Activated CD4-positive, alpha-beta memory T cell treated with anti-CD3 and anti-CD28 coated beads for 36 hours (primary cell): Measurements from ENCODE around the gene SMCO4. TPM values are rescaled to one million over a fixed set of nuclear protein-coding genes. Genes with fewer than 3 reads are reported as not detected.

Source experiments
- CTCF ChIA-PET: fragments of 350-600 bp; sonication (Branson Sonifier 250); formaldehyde crosslinking; loops from one replicate; lab custom pipeline; 2021; ENCODE audit warnings: antibody characterized with exemption, inconsistent platforms; lab: Charles Lee
- POLR2A ChIA-PET: fragments of 350-600 bp; sonication (Branson Sonifier 250); formaldehyde crosslinking; loops from one replicate; lab custom pipeline; 2021; ENCODE audit warnings: antibody characterized with exemption; lab: Charles Lee
- DNase-seq: peaks from one replicate; pipeline ENCODE4 v3.0.0-alpha.2; 2020
- H3K27ac Mint-ChIP-seq: one replicate; pipeline ENCODE4 v1.8.0; 2021; ENCODE audit warnings: mixed read lengths
- H3K27me3 Mint-ChIP-seq: one replicate; pipeline ENCODE4 v1.8.0; 2021; ENCODE audit warnings: mixed read lengths
- H3K36me3 Mint-ChIP-seq: one replicate; pipeline ENCODE4 v1.8.0; 2021; ENCODE audit warnings: mixed read lengths
- H3K4me1 Mint-ChIP-seq: one replicate; pipeline ENCODE4 v1.8.0; 2021; ENCODE audit warnings: low read depth, mixed read lengths
- H3K4me3 Mint-ChIP-seq: one replicate; pipeline ENCODE4 v1.8.0; 2021; ENCODE audit warnings: mild to moderate bottlenecking, mixed read lengths
- H3K9me3 Mint-ChIP-seq: one replicate; pipeline ENCODE4 v1.8.0; 2021; ENCODE audit warnings: mixed read lengths
- intact Hi-C: fragments of 100-400 bp; cut with micrococcal nuclease; formaldehyde crosslinking; loops from one replicate; pipeline ENCODE4 v1.15.1; 2023
- total RNA-seq, 2 experiments: library from RNA; stranded (reverse); gene quantifications; one replicate each; pipeline ENCODE4 v1.2.3, GENCODE V29; 2021

The SMCO4 gene
- total RNA-seq, 2 experiments from 2014 or later = 40.9 to 41.2 TPM

DNA sequence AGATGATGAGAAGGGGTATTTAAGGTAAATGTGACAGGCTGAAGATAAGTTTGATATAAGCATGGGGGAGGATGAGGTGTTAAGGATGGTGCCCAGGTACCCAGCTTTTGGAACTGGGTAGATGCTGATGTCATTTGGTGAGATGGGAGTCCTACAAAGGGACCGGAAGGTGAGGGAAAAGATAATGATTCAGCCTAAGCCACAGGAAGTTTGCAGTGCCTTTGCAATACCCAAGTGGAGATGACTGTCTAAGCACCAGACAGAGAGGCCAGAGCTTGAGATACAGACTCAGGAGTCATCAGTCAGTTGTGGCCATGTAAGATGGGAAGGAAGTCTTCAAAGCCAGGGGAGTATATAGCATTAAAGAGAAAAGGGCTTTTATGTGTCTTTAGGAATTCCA lies 30.0 kb upstream of the SMCO4 start:
- POLR2A ChIA-PET = no interaction called here
- Mint-ChIP-seq H3K4me3 (no peak overlapping the region), H3K27me3 (peaks cover 3% of the 10 kb centered on the region), H3K9me3 (no peaks in the 10 kb centered on the region), H3K27ac (no peak overlapping the region), H3K36me3 (no peaks in the 10 kb centered on the region), H3K4me1 (no peaks in the 10 kb centered on the region)
- intact Hi-C loops = no loop called here
- CTCF ChIA-PET = no interaction called here
- peak; percentile 12 for DNase-seq

DNA sequence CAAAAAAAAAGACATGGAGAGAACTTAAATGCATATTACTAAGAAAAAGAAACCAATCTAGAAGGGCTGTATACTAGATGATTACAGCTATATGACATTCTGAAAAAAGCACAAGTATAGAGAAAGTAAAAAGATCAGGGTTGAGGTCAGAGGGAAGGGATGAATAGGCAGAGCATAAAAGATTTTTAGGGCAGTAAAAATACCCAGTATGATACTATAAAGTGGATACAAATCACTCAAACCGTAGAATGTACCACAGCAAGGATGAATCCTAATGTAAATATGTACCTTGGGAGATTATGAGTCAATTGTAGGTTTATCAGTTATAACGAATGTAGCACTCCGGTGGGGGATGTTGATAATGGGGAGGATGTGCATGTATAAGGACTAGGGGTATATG lies 29.4 kb upstream of the SMCO4 start:
- Mint-ChIP-seq H3K27ac (no peak overlapping the region), H3K4me3 (no peak overlapping the region), H3K4me1 (no peaks in the 10 kb centered on the region), H3K27me3 (peaks cover 3% of the 10 kb centered on the region), H3K9me3 (no peaks in the 10 kb centered on the region), H3K36me3 (no peaks in the 10 kb centered on the region)
- DNase-seq = no peak
- POLR2A ChIA-PET = no interaction called here
- intact Hi-C loops = no loop called here
- CTCF ChIA-PET = no interaction called here

DNA sequence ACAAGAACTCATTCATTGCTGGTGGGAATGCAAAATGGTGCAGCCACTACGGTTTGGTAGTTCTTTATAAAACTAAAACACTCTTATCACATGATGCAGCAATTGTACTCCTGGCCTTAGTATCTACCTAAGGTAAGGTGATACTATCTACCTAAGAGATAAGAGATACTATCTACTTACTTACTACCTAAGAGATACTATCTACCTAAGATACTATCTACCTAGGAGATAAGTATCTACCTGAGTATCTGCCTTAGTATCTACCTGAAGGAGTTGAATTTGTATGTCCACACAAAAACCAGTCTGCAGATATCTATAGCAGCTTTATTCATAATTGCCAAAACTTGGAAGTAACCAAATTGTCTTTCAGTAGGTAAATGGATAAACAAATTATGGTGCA lies 29.0 kb upstream of the SMCO4 start:
- H3K27ac Mint-ChIP-seq = no peak overlapping the region
- DNase-seq = no peak
- POLR2A ChIA-PET = no interaction called here
- H3K27me3 Mint-ChIP-seq = peaks cover 3% of the 10 kb centered on the region
- intact Hi-C loops = no loop called here
- H3K4me3 Mint-ChIP-seq = no peak overlapping the region
- H3K9me3 Mint-ChIP-seq = no peaks in the 10 kb centered on the region
- H3K4me1 Mint-ChIP-seq = no peaks in the 10 kb centered on the region
- H3K36me3 Mint-ChIP-seq = no peaks in the 10 kb centered on the region
- CTCF ChIA-PET = no interaction called here

DNA sequence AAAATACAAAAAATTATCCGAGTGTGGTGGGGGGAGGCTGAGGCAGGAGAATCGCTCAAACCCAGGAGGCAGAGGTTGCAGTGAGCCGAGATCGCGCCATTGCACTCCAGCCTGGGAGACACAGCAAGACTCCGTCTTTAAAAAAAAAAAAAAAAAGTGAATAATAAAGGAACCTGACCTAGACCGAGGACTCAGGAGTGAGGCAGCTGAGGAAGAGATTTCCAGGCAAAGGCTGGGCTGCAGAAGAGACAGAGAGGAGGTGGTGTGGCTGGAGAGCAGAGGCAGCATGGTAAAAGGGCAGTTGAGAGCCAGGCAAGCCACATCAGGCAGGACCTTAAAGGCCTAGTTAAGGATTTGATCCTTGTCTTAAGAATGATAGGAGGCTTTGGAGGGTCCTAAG lies 28.4 kb upstream of the SMCO4 start:
- H3K27ac Mint-ChIP-seq = no peak overlapping the region
- H3K9me3 Mint-ChIP-seq = no peaks in the 10 kb centered on the region
- no peak for DNase-seq
- no peaks in the 10 kb centered on the region for H3K4me1 Mint-ChIP-seq
- ChIA-PET CTCF (no interaction called here), POLR2A (no interaction called here)
- H3K4me3 Mint-ChIP-seq = no peak overlapping the region
- peaks cover 3% of the 10 kb centered on the region for H3K27me3 Mint-ChIP-seq
- H3K36me3 Mint-ChIP-seq = no peaks in the 10 kb centered on the region
- intact Hi-C loops = no loop called here

DNA sequence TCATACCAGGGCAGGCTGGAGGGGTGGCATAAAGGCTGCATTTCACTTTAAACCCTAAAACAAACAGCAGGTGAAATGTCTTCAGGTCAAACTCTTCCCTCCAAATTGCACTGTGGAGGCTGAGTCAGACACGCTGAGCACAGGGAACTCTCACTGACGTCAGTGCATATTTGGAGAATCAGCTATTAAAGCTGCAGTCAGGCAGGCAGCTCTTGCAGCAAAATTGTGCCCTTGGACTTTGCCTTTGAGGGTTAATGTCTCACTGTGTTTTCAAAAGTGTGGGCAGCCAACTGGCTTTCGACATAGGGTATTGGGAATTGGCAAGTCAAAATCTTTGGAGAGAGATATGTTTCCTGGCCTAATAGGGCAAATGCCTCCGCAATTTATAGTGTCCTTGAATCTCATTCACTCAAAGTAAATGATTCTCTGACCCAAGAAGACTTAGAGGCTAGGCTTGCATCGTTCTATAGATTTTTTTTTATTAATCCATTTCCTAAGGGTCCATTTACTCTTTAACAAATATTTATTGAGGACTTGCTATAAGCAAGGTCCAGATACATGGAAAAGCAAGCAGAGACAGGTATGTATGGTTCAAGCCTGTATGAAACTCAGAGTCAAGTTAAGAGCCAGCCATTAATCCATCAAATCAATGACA lies 27.7 kb upstream of the SMCO4 start:
- Mint-ChIP-seq H3K27me3 (peaks cover 3% of the 10 kb centered on the region), H3K36me3 (no peaks in the 10 kb centered on the region), H3K4me1 (no peaks in the 10 kb centered on the region), H3K9me3 (no peaks in the 10 kb centered on the region), H3K4me3 (no peak overlapping the region), H3K27ac (no peak overlapping the region)
- POLR2A ChIA-PET = no interaction called here
- no peak for DNase-seq
- intact Hi-C loops = no loop called here
- CTCF ChIA-PET = no interaction called here

DNA sequence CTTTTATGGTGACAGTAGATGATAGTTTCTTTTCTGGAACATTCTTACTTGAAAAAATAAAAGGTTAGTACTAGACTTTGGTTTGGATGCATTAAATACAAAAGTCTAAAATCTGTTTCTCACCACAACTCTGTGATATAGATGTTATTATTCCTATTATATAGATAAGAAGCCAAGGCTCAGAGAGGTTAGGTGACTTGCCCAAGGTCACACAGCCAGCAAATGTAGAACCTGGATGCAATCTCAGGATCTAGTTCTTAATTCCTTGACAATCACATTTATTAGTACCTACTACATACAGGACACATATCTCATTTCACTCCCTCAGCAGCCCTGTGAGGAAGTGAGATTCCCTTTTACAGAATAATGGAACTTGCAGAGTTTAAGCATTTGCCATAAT lies 26.3 kb upstream of the SMCO4 start:
- ChIA-PET CTCF (no interaction called here), POLR2A (no interaction called here)
- H3K4me3 Mint-ChIP-seq = no peak overlapping the region
- intact Hi-C loops = no loop called here
- no peaks in the 10 kb centered on the region for H3K4me1 Mint-ChIP-seq
- peaks cover 3% of the 10 kb centered on the region for H3K27me3 Mint-ChIP-seq
- H3K9me3 Mint-ChIP-seq = no peaks in the 10 kb centered on the region
- H3K36me3 Mint-ChIP-seq = no peaks in the 10 kb centered on the region
- DNase-seq = no peak
- H3K27ac Mint-ChIP-seq = no peak overlapping the region

DNA sequence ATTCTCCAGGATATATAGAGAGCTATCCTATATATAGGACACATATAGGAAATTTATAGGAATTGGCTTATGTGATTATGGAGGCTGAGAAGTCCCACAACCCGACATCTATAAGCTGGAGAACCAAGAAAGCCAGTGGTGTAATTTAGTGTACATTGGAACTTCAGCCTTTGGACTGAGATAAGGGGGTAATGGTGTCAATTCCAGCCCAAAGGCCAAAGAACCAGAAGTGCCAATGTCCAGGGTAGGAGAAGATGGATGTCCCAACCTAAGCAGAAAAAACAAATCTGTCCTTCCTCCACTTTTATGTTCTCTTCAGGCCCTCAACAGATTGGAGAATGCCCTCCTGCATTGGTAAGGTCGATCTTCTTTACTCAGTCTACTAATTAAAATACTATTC lies 25.5 kb upstream of the SMCO4 start:
- no peaks in the 10 kb centered on the region for H3K36me3 Mint-ChIP-seq
- POLR2A ChIA-PET = interaction anchor here (0.5 kb wide), 1 partner anchor 168 kb away, joined by 3 read pairs; no protein-coding TSS in a partner anchor
- H3K27ac Mint-ChIP-seq = no peak overlapping the region
- DNase-seq = no peak
- H3K27me3 Mint-ChIP-seq = peaks cover 3% of the 10 kb centered on the region
- intact Hi-C loops = no loop called here
- CTCF ChIA-PET = no interaction called here
- no peak overlapping the region for H3K4me3 Mint-ChIP-seq
- H3K4me1 Mint-ChIP-seq = no peaks in the 10 kb centered on the region
- no peaks in the 10 kb centered on the region for H3K9me3 Mint-ChIP-seq

DNA sequence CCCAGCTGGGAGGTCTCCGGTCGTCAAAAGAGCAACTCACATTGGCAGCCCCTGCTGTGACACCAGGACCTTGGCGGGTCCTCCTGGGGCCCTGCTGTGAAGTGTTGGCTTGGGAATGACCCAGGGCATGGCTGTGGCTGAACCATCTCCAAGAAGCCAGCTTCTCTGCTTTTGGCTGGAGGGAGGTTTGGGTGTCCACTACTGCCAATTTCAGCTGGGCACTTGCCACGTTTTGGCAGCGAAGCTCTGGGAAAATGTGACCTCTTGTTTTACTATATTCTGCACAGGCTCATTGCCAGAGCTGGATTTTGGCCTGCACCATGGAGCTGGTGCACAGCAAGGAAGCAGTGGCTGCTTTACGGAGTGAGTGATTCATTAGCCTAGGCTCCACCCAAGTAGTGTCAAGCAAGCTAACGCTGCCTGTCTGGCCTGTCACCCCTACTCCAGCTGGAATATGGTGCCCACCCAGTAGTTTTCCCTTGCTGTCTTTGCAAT lies 24.3 kb upstream of the SMCO4 start:
- Mint-ChIP-seq H3K36me3 (no peaks in the 10 kb centered on the region), H3K4me3 (no peak overlapping the region), H3K27me3 (peaks cover 3% of the 10 kb centered on the region), H3K9me3 (no peaks in the 10 kb centered on the region), H3K4me1 (no peaks in the 10 kb centered on the region), H3K27ac (no peak overlapping the region)
- DNase-seq = no peak
- ChIA-PET POLR2A (no interaction called here), CTCF (no interaction called here)
- intact Hi-C loops = no loop called here

DNA sequence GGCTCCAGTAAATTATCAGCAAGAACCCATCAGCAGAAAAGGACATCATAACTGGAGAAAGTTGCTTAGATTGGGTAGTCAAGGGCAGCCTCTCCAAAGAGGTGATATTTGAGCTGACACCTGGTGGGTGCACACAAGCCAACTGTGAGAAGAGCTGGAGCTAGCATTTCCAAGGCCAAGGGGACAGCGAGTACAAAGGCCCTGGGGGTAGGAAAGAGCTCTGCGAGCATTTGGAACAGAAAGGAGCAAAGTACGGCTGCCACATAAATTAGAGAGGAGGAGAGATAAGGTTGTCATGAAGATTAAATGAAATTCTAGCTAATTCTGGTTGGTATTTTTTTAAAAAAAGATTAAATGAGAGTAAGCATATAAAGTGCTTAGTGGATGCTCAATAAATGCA lies 21.7 kb upstream of the SMCO4 start:
- Mint-ChIP-seq H3K36me3 (no peaks in the 10 kb centered on the region), H3K9me3 (no peaks in the 10 kb centered on the region), H3K4me3 (no peak overlapping the region), H3K27ac (no peak overlapping the region), H3K27me3 (no peaks in the 10 kb centered on the region), H3K4me1 (peaks cover 7% of the 10 kb centered on the region)
- no peak for DNase-seq
- ChIA-PET POLR2A (no interaction called here), CTCF (interaction anchor here (0.5 kb wide), 1 partner anchor 53 kb away, joined by 3 read pairs; no protein-coding TSS in a partner anchor)
- intact Hi-C loops = no loop called here

DNA sequence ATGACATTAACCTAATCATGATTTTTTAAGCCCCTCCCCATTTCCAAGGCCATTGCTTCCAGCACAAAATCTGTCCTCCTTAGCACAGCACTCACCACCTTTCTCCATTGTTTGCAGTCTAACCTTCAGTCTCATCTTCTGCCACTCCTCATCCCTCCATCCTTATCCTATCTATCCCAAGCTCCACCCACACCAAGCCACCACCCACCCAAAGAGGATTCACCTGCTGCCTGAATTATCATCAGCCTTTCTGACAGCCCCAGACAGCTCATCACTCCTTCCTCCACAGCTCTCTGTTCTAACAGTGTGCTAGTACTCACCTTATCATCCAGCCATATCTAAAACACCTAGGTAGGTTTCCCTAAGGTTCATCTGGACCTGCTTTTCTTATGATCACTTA lies 20.7 kb upstream of the SMCO4 start:
- Mint-ChIP-seq H3K36me3 (no peaks in the 10 kb centered on the region), H3K27me3 (no peaks in the 10 kb centered on the region), H3K27ac (no peak overlapping the region), H3K4me3 (no peak overlapping the region), H3K4me1 (peaks cover 14% of the 10 kb centered on the region), H3K9me3 (no peaks in the 10 kb centered on the region)
- DNase-seq = no peak
- intact Hi-C loops = no loop called here
- CTCF ChIA-PET = interaction anchor here (0.7 kb wide), 1 partner anchor 32 kb away, joined by 3 read pairs; no protein-coding TSS in a partner anchor
- POLR2A ChIA-PET = no interaction called here

DNA sequence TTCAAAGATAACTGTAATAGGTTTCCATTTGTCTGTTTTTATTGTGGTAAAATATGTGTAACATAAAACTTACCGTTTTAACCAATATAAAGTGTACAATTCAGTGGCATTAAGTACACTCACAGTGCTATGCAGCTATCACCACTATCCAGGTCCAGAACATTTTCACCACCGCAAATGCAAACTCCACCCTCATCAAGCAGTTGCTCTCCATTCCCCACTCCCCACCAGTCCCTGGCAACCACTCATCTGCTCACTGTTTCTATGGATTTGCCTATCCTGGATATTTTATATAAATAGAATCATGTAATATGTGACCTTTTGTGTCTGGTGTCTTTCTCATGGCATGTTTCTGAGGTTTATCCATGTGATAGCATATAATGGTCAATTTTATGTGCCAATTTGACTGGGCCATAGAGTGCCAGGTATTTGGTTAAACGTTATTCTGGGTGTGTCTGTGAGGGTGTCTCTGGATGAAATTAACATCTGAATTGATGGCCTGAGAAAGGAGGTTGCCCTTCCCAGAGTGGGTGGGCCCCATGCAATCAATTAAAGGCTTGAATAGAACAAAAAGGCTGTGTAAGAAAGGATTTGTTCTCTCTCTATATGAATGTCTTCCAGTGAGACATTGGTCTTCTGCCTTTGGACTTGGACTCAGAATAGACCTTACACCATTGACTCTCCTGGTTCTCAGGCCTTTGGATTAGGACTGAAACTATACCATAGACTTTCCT lies 17.2 kb upstream of the SMCO4 start:
- intact Hi-C loops = no loop called here
- H3K36me3 Mint-ChIP-seq = no peaks in the 10 kb centered on the region
- H3K27me3 Mint-ChIP-seq = peaks cover 4% of the 10 kb centered on the region
- DNase-seq = no peak
- H3K9me3 Mint-ChIP-seq = no peaks in the 10 kb centered on the region
- POLR2A ChIA-PET = no interaction called here
- H3K27ac Mint-ChIP-seq = no peak overlapping the region
- H3K4me3 Mint-ChIP-seq = no peak overlapping the region
- CTCF ChIA-PET = interaction anchor here (0.6 to 1.0 kb wide), 2 partner anchors 51 to 325 kb away, joined by 3 to 4 read pairs; no protein-coding TSS in a partner anchor
- H3K4me1 Mint-ChIP-seq = peaks cover 14% of the 10 kb centered on the region

DNA sequence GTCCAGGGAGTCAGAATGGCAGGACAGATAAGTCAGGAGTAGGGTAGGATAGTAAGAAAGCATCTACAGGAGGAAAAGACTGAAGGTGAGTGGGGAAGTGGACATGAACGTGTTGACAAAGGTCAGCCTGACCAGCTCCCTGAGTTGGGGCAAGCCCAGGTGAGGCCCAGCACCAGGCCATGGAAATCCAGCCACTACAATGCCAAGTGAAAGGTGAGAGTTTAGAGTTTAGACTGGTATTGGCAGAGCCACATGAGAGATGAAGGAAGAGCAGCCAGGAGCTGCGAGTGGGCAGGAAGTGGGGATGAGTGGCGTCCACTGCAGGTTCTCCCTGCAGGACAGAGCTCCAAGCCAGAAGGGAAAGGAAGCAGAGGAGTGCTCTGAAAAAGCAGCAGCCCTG lies 16.5 kb upstream of the SMCO4 start:
- Mint-ChIP-seq H3K27me3 (peaks cover 11% of the 10 kb centered on the region), H3K27ac (no peak overlapping the region), H3K4me1 (peaks cover 14% of the 10 kb centered on the region), H3K4me3 (no peak overlapping the region), H3K36me3 (no peaks in the 10 kb centered on the region), H3K9me3 (no peaks in the 10 kb centered on the region)
- no peak for DNase-seq
- intact Hi-C loops = no loop called here
- POLR2A ChIA-PET = no interaction called here
- CTCF ChIA-PET = interaction anchor here (0.6 to 1.0 kb wide), 2 partner anchors 51 to 325 kb away, joined by 3 to 4 read pairs; no protein-coding TSS in a partner anchor
